ENCODE data around the gene SYK. TPM values are rescaled to one million over a fixed set of nuclear protein-coding genes. Genes with fewer than 3 reads are reported as not detected.

SYK gene
- total RNA-seq, 4 donors from 2014 or later: 7.0 to 16.6 (median 8.7) TPM

GRCh38 chr9:90770182-90770738, 31.4 kb upstream of the SYK start:
- no peaks in the 10 kb centered on the region for H3K27me3 ChIP-seq
- no peak for TF ChIP-seq POLR2AphosphoS5 (IDR thresholded peaks at IDR 0.05)
- TF ChIP-seq POLR2A (IDR thresholded peaks at IDR 0.05; ENCODE audit: low read depth): no peak
- TF ChIP-seq, protein P1, sequence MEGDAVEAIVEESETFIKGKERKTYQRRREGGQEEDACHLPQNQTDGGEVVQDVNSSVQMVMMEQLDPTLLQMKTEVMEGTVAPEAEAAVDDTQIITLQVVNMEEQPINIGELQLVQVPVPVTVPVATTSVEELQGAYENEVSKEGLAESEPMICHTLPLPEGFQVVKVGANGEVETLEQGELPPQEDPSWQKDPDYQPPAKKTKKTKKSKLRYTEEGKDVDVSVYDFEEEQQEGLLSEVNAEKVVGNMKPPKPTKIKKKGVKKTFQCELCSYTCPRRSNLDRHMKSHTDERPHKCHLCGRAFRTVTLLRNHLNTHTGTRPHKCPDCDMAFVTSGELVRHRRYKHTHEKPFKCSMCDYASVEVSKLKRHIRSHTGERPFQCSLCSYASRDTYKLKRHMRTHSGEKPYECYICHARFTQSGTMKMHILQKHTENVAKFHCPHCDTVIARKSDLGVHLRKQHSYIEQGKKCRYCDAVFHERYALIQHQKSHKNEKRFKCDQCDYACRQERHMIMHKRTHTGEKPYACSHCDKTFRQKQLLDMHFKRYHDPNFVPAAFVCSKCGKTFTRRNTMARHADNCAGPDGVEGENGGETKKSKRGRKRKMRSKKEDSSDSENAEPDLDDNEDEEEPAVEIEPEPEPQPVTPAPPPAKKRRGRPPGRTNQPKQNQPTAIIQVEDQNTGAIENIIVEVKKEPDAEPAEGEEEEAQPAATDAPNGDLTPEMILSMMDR (IDR thresholded peaks at IDR 0.05): no peak
- TF ChIP-seq EP300 (IDR thresholded peaks at IDR 0.05): no peak
- no peaks in the 10 kb centered on the region for H3K36me3 ChIP-seq
- H3K4me3 ChIP-seq: no peak overlapping the region
- no peaks in the 10 kb centered on the region for H3K4me1 ChIP-seq
- WGBS: 96% methylated on average over 2 of the region's 2 CpGs
- no peak for DNase-seq (ENCODE audit: extremely low spot score)
- intact Hi-C loops (cut with DNase I): no loop called here
- no peak overlapping the region for H3K27ac ChIP-seq (replicated peaks in 1 of 4)
- H3K9me3 ChIP-seq: no peaks in the 10 kb centered on the region

GRCh38 chr9:90770927-90771326, 30.7 kb upstream of the SYK start:
- Histone ChIP-seq H3K4me1 (no peaks in the 10 kb centered on the region), H3K27me3 (no peaks in the 10 kb centered on the region), H3K27ac (replicated peaks in 1 of 4) (no peak overlapping the region), H3K36me3 (no peaks in the 10 kb centered on the region), H3K4me3 (no peak overlapping the region), H3K9me3 (no peaks in the 10 kb centered on the region)
- intact Hi-C loops (cut with DNase I): no loop called here
- TF ChIP-seq EP300 (IDR thresholded peaks at IDR 0.05) (no peak), POLR2AphosphoS5 (IDR thresholded peaks at IDR 0.05) (no peak), POLR2A (IDR thresholded peaks at IDR 0.05; ENCODE audit: low read depth) (no peak)
- TF ChIP-seq, protein P1 (IDR thresholded peaks at IDR 0.05): no peak
- 71% methylated on average over 3 of the region's 3 CpGs for WGBS
- DNase-seq (ENCODE audit: extremely low spot score): no peak

DNA sequence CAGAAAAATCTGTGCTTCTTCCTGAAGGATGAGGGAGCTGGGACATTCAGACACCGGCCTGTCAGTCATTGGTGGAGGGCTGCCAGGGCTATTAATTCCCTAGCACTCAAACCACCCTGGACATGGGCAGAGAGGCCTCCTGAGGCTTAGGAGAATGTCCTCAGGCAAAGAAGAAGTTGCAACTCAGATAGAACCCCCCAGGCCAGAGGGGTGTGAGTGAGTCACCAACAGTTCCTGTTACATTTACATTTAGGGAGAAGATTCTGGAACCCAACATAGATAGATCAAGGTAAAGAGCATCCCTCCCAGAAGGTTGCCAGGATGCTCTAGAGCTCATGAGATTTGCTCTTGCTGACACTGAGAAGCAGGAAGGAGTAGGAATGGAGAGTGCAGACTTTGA, 29.2 kb upstream of the SYK start:
- no peaks in the 10 kb centered on the region for H3K36me3 ChIP-seq
- DNase-seq (ENCODE audit: extremely low spot score): no peak
- intact Hi-C loops (cut with DNase I): no loop called here
- 83% methylated on average over 1 of the region's 1 CpG for WGBS
- H3K27me3 ChIP-seq: no peaks in the 10 kb centered on the region
- no peaks in the 10 kb centered on the region for H3K4me1 ChIP-seq
- H3K9me3 ChIP-seq: no peaks in the 10 kb centered on the region
- no peak for TF ChIP-seq EP300 (IDR thresholded peaks at IDR 0.05)
- no peak for TF ChIP-seq POLR2AphosphoS5 (IDR thresholded peaks at IDR 0.05)
- TF ChIP-seq POLR2A (IDR thresholded peaks at IDR 0.05; ENCODE audit: low read depth): no peak
- TF ChIP-seq, protein P1 (IDR thresholded peaks at IDR 0.05): no peak
- no peak overlapping the region for H3K4me3 ChIP-seq
- H3K27ac ChIP-seq (replicated peaks in 1 of 4): no peak overlapping the region

- Histone ChIP-seq H3K4me3 (no peak overlapping the region), H3K27ac (replicated peaks in 1 of 4) (no peak overlapping the region), H3K36me3 (no peaks in the 10 kb centered on the region), H3K27me3 (no peaks in the 10 kb centered on the region), H3K9me3 (no peaks in the 10 kb centered on the region), H3K4me1 (no peaks in the 10 kb centered on the region)
- WGBS: 84% methylated on average over 1 of the region's 1 CpG
- DNase-seq (ENCODE audit: extremely low spot score): no peak
- intact Hi-C loops (cut with DNase I): no loop called here
- TF ChIP-seq POLR2AphosphoS5 (IDR thresholded peaks at IDR 0.05) (no peak), EP300 (IDR thresholded peaks at IDR 0.05) (no peak)
- TF ChIP-seq, protein P1 (IDR thresholded peaks at IDR 0.05): peak in 1 of 3 experiments; percentile 23
Observed at GRCh38 chr9:90773617-90774016, 28.0 kb upstream of the SYK start.

DNA sequence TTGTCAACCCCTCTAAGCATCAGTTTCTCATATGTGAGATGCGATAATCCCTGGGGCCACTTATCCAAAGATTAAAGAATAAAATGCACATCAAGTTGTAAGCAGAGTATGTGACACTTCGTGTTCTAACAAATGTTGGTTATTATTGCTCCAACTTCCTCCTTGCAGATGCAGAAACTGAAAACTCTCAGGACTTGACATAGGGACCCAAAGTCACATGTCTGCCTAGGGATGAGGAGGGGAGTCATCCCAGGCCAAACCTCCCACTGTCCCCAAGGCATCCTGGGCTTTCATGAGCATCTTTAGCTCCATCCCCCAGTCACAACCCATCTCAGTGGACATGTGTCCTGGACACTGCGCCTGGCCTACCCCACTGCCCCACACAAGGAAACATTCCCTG, 27.5 kb upstream of the SYK start:
- WGBS: 83% methylated on average over 3 of the region's 3 CpGs

More for the DNA sequence above, 27.5 kb upstream of the SYK start:
- Histone ChIP-seq H3K4me1 (no peaks in the 10 kb centered on the region), H3K9me3 (no peaks in the 10 kb centered on the region), H3K36me3 (no peaks in the 10 kb centered on the region), H3K27ac (replicated peaks in 1 of 4) (no peak overlapping the region), H3K4me3 (no peak overlapping the region), H3K27me3 (no peaks in the 10 kb centered on the region)
- DNase-seq (ENCODE audit: extremely low spot score): no peak
- intact Hi-C loops (cut with DNase I): no loop called here
- TF ChIP-seq POLR2A (IDR thresholded peaks at IDR 0.05; ENCODE audit: low read depth): no peak
- TF ChIP-seq, protein P1 (IDR thresholded peaks at IDR 0.05): no peak
- TF ChIP-seq EP300 (IDR thresholded peaks at IDR 0.05): no peak
- no peak for TF ChIP-seq POLR2AphosphoS5 (IDR thresholded peaks at IDR 0.05)
